SH-SY5Y (cell line): ENCODE data around the gene KCNIP4.

Experiments
- GATA2 ChIP-seq: IDR thresholded peaks from 2 replicates; pipeline ENCODE4 v1.6.1; 2011; ENCODE audit warnings: mild to moderate bottlenecking, low read depth, low read length
- GATA3 ChIP-seq: IDR thresholded peaks from 2 replicates; pipeline ENCODE4 v1.6.1; 2011; ENCODE audit warnings: low read depth, mild to moderate bottlenecking, low read length, moderate library complexity

DNA sequence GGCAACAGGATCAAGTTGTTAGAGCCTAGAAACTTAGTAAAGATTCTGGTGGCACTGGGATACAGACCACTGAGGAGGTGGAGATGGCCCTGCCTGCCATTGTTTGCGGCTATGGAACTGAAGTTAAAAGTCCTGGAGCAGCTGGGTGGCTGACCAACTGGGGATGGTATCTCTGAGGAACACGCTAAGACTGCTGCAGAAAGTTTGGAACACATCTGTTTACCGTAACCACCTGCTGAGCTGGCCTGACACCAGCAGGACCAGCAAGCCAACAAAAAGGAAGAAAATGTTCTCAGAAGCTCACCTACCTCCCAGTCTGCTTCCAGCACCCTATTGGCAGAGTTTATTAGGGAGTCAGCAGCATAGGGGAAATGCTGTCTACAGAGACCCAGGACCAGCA lies 1265.7 kb downstream of the KCNIP4 start:
- no peak for TF ChIP-seq GATA3
- no peak for TF ChIP-seq GATA2
